SK-N-SH treated with all-trans-retinoic acid at 6 μM for 48 hours (cell line): ENCODE results near the gene OR13A1.

Experiments used
- ARNTL ChIP-seq: fragments of 450-650 bp; formaldehyde crosslinking; IDR thresholded peaks from 2 replicates; pipeline ENCODE4 v1.5.0; 2020; ENCODE audit warnings: low read depth, mild to moderate bottlenecking, moderate library complexity, borderline replicate concordance
- CREB5 ChIP-seq: fragments of 250-450 bp; sonication (Bioruptor Pico); IDR thresholded peaks from 2 replicates; pipeline ENCODE4 v1.5.1; 2020; ENCODE audit warnings: low read depth, mild to moderate bottlenecking, moderate library complexity
- CSDC2 ChIP-seq: fragments of 250-450 bp; sonication (Bioruptor Pico); IDR thresholded peaks from 2 replicates; pipeline ENCODE4 v1.5.0; 2020; ENCODE audit warnings: mild to moderate bottlenecking, moderate library complexity
- CSRNP3 ChIP-seq: fragments of 250-450 bp; sonication (Bioruptor Pico); IDR thresholded peaks from 2 replicates; pipeline ENCODE4 v1.5.1; 2021; ENCODE audit warnings: mild to moderate bottlenecking, moderate library complexity
- GLIS3 ChIP-seq: fragments of 250-450 bp; sonication (Bioruptor Pico); IDR thresholded peaks from 2 replicates; pipeline ENCODE4 v1.5.0; 2020; ENCODE audit warnings: mild to moderate bottlenecking, moderate library complexity
- ISL1 ChIP-seq: fragments of 250-450 bp; sonication (Bioruptor Pico); IDR thresholded peaks from 2 replicates; pipeline ENCODE4 v2.1.2; 2022; ENCODE audit warnings: mild to moderate bottlenecking, moderate library complexity
- PATZ1 ChIP-seq: fragments of 250-450 bp; sonication (Bioruptor Pico); IDR thresholded peaks from 2 replicates; pipeline ENCODE4 v1.8.0; 2020; ENCODE audit warnings: mild to moderate bottlenecking, moderate library complexity, borderline replicate concordance
- POU6F1 ChIP-seq: fragments of 250-450 bp; sonication (Bioruptor Pico); IDR thresholded peaks from 2 replicates; pipeline ENCODE4 v1.8.0; 2021; ENCODE audit warnings: low read depth, mild to moderate bottlenecking, moderate library complexity, borderline replicate concordance
- PPARA ChIP-seq: fragments of 250-450 bp; sonication (Bioruptor Pico); IDR thresholded peaks from 2 replicates; pipeline ENCODE4 v1.5.0; 2020; ENCODE audit warnings: mild to moderate bottlenecking, borderline replicate concordance
- RARB ChIP-seq: fragments of 250-450 bp; sonication (Bioruptor Pico); IDR thresholded peaks from 2 replicates; pipeline ENCODE4 v1.8.0; 2021; ENCODE audit warnings: mild to moderate bottlenecking, moderate library complexity
- TCF4 ChIP-seq: fragments of 250-450 bp; sonication (Bioruptor Pico); IDR thresholded peaks from 2 replicates; pipeline ENCODE4 v1.8.0; 2021; ENCODE audit warnings: mild to moderate bottlenecking, moderate library complexity, borderline replicate concordance
- TOX ChIP-seq: fragments of 250-450 bp; sonication (Bioruptor Pico); IDR thresholded peaks from 2 replicates; pipeline ENCODE4 v1.8.0; 2021; ENCODE audit warnings: mild to moderate bottlenecking, moderate library complexity, borderline replicate concordance
- ZFP3 ChIP-seq: fragments of 250-450 bp; sonication (Bioruptor Pico); IDR thresholded peaks from 2 replicates; pipeline ENCODE4 v1.5.0; 2020; ENCODE audit warnings: mild to moderate bottlenecking, moderate library complexity
- ZFP30 ChIP-seq: fragments of 450-650 bp; formaldehyde crosslinking; IDR thresholded peaks from 2 replicates; pipeline ENCODE4 v1.5.0; 2022; ENCODE audit warnings: mild to moderate bottlenecking, moderate library complexity

GRCh38 chr10:45261946-45262345 is 53.5 kb downstream of the OR13A1 start:
- TF ChIP-seq TOX (CRISPR knock-in tag) (no peak), ARNTL (CRISPR knock-in tag) (no peak), CREB5 (CRISPR knock-in tag) (no peak), PATZ1 (CRISPR knock-in tag) (no peak), TCF4 (CRISPR knock-in tag) (no peak), CSRNP3 (CRISPR knock-in tag) (no peak), ZFP30 (CRISPR knock-in tag) (no peak), CSDC2 (no peak), ZFP3 (CRISPR knock-in tag) (no peak), PPARA (CRISPR knock-in tag) (no peak), POU6F1 (CRISPR knock-in tag) (no peak), GLIS3 (CRISPR knock-in tag) (no peak), ISL1 (CRISPR knock-in tag) (no peak), RARB (CRISPR knock-in tag) (no peak)
